HG02763 (cell line): Measurements from ENCODE around the gene CERS4.
"Not testable (repeated sequence)": the region's sequence is repeated elsewhere in the genome, so short reads cannot be mapped to it uniquely, and the experiment has no call there.

ENCODE experiments used
- ATAC-seq: cut with Tn5 transposase; IDR thresholded peaks from one replicate; pipeline ENCODE4 v1.9.1; 2021; ENCODE audit warnings: mild to moderate bottlenecking, moderate library complexity; ENCODE audit not compliant: unreplicated experiment

CERS4 gene

DNA sequence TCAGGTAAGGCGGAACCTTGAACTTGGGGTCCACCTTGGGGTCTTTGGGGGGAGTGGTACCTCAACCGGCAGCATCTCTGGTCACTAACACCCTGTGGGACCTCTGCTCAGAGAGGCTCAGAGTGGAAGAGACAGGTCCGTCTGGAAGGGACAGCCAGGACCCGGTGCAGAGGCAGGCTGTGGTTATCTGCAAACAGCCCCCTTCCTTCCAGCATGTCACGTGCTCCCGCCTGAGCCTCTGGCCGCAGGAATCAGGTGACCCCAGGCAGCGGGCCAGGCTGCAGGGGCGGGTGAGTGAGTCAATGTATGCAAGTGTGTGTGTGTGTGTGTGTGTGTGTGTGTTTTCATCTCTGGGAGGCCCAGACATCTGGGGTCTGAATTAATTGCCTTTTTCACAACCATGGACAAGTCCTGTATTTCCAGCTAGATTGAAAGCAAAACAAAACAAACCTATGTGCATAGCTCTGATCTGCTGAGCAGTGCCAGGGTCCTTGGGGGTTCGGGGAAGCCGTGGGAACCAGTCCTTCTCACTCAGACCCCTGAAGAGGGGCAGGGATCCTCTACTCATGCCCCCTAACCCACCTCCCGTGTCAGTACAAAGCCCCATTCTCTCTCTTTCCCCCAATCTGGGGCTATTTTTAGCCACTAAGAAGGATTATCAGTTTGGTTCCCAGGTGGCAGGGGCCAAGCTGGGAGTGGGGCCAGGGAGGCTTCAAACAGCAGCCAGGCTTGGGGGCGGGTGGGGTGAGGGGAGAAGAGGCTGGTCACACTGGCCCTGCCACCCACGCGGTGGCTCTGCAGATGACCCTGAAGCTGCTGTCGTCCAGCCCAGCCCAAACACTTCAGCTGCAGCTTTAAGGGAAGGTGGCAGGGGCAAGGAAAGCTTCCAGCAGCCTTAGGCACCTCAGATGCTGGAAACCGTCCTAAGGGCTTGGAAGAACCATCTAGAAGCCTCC, 31.4 kb downstream of the CERS4 start:
- peak; percentile 64 for ATAC-seq

DNA sequence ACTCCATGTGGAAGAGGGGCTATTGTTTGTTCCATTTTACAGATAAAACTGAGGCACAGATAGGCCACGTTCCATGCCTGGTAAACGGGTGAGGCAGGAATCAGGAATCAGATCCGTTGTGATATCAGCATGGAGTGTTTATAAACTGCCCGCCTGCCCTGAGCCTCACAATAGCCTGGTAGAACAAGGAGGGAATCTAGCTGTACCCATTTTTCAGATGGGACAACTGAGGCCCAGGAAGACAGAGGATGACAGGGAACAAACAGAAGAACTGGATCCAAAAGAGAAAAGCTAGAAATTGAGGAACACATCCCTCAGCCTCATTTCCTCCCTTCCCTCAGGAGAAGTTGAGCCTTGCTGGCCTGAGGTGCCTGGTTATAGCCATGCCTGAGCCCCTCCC, 32.5 kb downstream of the CERS4 start:
- ATAC-seq = no peak

DNA sequence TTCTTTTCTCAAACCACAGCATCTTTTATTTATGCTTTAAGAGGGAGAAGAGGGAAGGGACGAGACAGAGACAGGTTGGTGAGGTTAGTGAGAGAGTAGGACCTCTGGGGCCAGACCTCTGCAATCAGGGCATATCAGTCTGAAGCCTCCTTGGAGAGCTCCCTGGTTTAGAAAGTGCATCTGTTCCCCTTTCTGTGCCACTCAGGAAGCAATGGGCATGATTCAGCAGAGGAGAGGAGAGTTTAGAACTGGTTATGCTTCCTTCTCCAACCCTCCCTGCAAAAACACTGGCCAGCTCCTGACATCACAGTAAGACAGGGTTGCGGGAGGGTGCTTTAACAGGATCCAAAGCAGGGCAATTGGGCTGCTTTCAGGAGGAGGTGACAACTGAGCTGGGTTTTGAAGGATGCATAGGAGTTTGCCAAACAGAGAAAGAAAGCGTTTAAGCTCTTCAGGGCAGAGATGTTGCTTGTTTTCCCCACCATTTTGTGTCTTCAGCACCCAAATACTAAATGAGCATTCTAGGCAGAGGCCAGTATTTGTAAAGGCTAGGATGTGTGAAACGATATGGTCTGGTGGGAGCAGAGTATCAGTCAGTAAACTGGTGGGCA, 33.1 kb downstream of the CERS4 start:
- ATAC-seq = no peak

DNA sequence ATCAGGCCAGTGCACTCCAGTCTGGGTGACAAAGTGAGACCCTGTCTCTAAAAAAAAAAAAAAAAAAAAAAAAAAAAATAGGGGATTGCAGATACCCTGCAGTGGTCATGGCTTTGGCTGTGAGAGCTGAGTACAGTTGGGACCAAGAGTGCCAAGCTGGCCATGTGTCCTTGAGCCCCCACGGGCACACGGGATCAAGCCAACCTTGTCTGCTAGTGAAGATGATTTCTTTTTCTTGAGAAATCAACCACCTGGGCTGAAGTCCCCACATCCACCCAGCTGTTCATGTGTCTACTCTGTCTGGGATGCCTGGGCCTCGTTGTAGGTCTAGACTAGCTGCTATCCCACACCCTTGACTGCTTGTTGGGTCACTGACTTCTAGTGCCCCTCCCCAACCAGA, 34.0 kb downstream of the CERS4 start:
- ATAC-seq = no peak

DNA sequence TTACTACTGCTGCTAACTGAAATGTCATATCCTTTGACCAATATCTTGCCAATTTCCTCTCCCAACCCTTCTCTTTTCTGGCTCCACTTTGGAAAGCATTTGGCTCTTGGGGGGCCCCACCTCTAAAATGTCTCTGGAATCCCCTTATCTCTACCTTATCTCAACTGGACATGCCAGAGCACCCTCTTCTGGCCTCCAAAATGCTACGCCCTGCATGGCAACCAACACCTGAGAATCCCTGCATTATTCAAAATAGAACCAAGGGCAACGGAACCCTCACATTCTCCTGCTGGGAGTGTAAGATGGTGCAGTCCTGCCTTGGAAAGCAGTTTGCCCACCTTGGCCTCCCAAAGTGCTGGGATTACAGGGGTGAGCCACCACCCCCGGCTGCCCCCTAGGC, 35.3 kb downstream of the CERS4 start:
- no peak for ATAC-seq

DNA sequence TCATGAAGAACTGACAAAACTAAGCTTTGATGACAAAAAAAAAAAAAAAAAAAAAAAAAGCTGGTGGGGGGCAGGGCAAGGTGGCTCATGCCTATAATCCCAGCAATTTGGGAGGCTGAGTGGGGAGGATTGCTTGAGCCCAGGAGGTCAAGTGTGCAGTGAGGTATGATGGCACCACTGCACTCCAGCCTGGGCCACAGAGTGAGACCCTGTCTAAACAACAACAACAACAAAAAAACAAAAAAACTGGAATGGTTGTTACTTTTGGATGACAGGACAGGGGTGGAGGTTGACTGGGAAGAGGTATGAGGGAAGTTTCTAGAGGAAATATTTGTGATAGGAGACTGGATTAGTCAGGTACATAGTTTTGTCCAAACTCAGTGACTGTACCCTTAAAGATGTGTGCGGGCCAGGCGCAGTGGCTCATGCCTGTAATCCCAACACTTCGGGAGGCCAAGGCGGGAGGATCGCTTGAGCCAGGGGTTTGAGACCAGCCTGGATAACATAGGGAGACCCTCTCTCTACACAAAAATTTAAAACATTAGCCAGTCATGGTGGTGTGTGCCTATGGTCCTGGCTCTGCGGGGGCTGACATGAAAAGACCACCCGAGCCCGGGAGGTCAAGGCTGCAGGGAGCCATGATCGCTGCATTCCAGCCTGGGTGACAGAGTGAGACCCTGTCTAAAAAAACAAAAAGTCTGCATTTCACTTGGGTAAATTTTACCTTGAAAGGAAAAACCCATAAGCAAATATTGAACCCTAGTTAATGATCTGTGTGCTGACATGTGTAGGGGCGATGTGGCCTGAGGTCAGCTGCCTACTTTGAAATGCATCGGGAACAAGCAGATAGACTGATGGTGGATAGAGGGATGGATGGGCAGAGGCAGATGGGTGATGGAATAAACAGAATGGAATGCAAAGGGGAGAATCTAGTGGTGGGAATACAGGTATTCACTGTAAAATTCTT, 37.0 kb downstream of the CERS4 start:
- ATAC-seq = no peak

DNA sequence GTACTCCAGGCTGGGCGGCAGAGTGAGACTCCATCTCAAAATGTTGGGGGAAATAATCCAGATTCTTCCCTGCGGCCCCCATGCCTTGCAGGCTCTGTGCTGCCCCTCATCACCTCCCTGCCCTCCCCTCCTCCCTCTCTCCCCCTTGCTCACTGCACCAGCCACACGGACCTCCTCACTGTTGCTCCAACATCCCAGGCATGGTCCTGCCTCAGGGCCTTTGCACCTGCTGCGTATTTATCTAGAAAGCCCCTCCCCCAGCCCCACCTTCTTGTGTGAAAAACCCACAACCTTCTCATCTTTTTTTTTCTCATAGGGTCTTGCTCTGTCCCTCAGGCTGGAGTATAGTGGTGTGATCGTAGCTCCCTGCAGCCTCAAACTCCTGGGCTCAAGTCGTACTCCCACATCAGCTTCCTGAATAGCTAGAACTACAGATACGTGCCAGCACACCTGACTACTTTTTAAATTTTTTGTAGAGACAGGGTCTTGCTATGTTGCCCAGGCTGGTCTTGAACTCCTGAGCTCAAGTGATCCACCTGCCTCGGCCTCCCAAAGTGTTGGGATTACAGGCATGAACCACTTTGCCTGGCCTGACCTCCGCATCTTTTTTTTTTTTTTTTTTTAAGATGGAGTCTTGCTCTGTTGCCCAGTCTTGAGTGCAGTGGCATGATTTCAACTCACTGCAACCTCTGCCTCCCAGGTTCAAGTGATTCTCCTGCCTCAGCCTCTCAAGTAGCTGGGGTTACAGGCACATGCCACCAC, 38.1 kb downstream of the CERS4 start:
- not testable (repeated sequence) for ATAC-seq

DNA sequence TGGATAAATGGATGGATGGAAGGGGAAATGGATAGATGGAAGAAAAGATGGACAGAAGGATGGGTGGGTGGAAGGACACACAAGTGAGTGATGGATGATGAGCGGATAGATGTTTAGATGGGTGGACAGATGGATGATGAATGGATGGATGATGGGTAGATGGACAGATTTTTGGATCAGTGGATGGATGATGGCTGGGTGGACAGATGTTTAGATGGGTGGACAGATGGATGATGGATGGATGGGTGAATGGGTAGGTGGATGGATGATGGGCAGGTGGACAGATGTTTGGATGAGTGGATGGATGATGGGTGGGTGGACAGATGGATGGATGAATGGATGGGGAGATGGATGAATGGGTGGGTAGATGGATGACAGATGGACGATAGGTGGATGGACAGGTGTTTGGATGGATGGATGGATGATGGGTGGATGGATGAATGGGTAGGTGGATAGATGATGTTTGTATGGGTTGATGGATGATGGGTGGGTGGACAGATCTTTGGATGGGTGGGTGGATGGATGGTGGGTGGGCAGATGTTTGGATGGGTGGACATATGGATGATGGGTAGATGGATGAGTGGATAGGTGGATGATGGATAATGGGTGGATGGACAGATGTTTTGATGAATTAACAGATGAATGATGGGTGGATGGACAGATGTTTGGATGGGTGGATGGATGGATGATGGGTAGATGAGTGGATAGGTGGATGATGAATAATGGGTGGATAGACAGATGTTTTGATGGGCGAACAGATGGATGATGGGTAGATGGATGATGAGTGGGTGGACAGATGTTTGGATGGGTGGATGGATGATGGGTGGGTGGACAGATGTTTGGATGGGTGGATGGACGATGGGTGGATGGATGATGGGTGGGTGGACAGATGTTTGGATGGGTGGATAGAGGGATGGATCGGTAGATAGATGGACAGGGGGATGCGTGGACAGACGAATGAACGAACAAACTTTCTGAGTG, 39.5 kb downstream of the CERS4 start:
- no peak for ATAC-seq

DNA sequence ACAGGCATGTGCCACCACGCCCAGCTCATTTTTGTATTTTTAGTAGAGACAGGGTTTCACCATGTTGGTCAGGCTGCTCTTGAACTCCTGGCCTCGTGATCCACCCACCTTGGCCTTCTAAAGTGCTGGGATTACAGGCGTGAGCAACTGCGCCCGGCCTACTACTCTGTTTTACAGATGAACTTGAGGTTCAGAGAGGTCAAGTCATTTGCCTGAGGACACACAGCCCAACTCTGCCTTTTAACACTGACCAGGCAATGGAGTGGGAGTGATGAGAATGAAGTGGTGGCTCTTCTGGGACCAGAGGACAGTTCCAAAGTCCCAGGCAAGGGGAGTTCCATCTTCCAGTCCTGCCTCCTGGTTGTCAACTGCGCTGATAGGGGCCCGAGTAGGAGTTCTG, 41.4 kb downstream of the CERS4 start:
- no peak for ATAC-seq

DNA sequence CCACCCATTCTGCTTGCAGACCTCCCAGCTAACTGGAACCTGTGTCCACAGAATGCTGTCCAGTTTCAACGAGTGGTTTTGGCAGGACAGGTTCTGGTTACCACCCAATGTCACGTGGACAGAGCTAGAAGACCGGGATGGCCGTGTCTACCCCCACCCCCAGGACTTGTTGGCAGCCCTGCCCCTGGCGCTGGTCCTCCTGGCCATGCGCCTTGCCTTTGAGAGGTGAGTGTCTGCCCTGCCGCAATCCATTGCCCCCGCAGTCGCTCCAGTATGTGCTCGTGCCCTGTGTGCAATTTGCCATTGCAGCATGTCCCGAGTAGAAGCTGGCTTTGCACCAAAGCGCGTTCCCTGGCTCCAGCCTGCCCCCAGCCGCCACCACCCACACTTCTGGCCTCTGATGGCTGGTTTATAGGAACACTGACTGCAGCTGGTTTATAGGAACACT, 41.9 kb downstream of the CERS4 start:
- ATAC-seq = no peak

DNA sequence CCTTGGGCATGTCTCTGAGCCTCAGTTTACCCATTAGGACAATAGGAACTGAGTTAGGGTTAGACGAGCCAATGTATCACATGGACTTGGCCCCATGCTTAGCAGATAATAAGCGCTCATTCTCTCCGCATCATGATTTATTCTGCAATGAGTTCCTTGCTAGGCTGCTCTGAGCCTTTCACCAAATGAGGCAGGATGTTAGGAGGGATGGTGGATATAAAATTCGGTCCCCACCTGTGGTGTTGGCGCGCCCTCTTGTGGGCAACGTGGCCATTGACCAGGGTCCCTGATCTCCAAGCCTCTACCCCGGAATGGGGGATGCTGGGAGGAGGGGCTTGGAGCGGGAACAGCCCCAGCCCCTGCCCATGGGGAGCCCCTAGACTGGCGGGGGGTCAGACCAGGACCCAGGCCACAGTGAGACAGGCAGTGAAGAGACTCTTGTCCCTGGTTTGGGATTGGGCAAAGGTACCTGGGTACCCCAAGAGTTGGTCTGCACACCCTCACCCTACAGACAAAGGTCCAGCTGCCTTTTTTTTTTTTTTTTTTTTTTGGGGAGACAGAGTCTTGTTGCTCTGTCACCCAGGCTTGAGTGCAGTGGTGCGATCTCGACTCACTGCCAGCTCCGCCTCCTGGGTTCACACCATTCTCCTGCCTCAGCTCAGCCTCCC, 43.9 kb downstream of the CERS4 start:
- ATAC-seq = no peak

DNA sequence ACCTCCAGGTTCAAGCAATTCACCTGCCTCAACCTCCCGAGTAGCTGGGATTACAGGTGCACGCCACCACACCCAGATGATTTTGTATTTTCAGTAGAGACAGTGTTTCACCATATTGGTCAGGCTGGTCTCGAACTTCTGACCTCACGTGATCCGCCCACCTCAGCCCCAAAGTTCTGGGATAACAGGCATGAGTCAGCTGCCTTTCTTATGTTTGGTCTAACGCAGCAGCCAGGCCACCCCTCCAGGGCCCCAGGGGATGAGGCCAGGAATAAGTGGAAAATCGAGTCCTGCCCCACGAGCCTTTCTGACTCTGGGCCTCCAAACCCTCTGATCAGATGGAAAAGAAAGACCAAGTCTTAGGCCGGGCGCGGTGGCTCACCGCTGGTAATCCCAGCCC, 44.5 kb downstream of the CERS4 start:
- no peak for ATAC-seq

DNA sequence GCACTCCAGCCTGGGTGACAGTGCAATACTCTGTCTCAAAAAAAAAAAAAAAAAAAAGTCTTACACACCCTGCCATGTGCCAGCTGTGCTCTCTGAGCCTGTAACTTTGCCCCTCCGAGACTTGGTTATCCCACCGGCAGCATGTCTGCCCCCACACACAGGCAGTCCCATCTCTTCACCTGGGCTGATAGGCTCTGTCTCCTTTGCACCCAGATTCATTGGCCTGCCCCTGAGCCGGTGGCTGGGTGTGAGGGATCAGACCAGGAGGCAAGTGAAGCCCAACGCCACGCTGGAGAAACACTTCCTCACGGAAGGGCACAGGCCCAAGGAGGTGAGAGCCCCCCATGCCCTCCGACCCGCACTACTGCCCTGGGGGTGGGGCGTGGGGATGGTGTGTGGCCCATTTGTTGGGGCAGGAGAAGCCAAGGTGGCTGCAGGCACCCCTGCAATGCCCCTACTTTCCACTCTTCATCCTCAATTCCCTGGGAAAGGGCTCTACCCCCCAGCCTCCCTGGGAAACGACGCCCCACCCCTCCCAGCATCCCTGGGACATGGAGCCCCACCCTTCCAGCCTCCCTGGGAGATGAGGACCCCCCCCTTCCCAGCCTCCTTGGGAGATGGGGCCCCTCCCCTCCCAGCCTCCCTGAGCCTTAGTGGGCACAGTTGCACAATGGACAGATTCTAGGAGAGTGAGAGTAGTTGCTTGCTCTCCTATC, 45.3 kb downstream of the CERS4 start:
- ATAC-seq = no peak

DNA sequence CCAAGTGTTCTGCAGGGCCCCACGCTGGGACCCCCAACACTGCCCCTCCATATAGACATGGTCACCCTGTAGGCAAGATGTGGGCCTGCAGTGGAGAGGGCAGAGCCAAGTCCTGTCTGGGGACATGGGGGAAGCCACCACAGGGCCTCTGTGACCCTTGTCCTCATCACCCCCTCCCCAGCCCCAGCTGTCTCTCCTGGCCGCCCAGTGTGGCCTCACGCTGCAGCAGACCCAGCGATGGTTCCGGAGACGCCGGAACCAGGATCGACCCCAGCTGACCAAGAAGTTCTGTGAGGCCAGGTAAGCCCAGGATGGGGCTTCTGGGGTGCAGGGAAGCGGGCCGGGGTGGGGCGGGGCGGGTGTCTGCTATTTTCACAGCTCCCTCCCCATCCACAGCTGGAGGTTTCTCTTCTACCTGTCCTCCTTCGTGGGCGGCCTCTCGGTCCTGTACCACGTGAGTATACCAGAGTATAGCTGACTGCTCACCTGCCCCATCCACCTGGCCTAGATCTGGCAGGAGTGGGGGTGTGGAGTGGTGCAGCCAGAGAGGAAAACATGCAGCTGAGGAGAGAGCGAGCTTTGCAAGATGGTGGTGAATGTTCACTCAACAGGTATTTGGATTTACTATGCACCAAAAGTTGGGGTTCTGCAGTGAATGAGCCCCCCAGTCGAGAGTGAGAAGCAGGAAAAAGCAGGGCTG, 46.4 kb downstream of the CERS4 start:
- no peak for ATAC-seq

DNA sequence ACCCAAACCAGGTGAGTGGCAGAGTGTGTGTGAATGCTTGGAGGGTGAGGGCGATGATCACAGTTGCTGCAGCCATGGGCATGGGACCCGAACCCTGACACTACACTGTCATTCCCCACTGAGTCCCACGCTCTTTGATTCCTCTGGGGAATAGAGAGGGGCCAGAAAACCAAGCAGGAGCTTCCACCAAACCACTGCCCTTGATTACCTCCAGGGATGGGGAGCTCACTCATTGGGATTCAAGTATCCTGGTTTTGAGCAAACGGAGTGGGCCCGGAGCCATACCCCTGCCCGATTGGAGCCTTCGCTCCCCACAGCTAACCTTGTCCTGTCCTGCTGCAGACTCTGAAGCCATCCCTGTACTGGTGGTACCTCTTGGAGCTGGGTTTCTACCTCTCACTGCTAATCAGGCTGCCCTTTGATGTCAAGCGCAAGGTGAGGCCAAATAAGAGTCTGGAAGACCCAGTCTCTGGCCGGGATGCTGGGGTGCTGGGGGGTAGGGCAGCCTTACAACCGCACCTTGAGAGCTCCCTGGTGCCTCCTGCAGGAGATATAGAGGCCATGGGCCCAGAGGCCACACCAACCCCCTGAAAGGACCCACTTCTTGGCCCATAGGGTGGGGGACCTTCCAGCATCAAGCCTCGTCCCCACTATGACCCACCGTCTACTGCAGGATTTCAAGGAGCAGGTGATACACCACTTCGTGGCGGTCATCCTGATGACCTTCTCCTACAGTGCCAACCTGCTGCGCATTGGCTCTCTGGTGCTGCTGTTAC, 47.3 kb downstream of the CERS4 start:
- no peak for ATAC-seq

DNA sequence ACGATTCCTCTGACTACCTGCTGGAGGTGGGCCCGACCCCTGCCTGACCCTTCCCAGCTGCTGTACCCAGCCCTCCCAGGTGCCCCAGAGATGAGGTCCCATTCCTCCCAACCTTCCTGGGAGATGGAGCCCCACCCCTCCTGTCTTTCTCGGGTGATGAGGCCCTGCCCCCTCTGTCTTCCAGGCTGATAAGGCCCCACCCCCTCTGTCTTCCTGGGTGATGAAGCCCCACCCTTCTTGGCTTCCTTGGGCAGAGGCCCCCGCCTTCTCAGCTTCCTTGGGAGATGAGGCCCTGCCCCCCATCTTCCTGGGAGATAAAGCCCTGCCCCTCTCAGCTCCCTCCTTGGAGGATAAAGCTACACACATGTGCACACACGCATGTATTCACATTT, 47.9 kb downstream of the CERS4 start:
- ATAC-seq = no peak
